Neural crest cell (in vitro differentiated cells): ENCODE results near the gene LRRC75A. TPM values are rescaled to one million over a fixed set of nuclear protein-coding genes. Genes with fewer than 3 reads are reported as not detected.

ENCODE experiments used
- DNase-seq: peaks from one replicate; pipeline ENCODE4 v3.0.0; 2021; ENCODE audit warnings: low read depth, mixed read lengths, low spot score
- H3K27ac Mint-ChIP-seq: one replicate; pipeline ENCODE4 v1.8.0; 2021; ENCODE audit warnings: mild to moderate bottlenecking, mixed read lengths; ENCODE audit not compliant: unreplicated experiment
- H3K27me3 Mint-ChIP-seq: 2 replicates; pipeline ENCODE4 v1.8.0; 2021; ENCODE audit warnings: low read depth, mild to moderate bottlenecking, mixed read lengths
- H3K36me3 Mint-ChIP-seq: 2 replicates; pipeline ENCODE4 v1.8.0; 2021; ENCODE audit warnings: low read depth, mild to moderate bottlenecking, mixed read lengths
- H3K4me1 Mint-ChIP-seq: 2 replicates; pipeline ENCODE4 v1.8.0; 2021; ENCODE audit warnings: mixed read lengths
- H3K4me3 Mint-ChIP-seq: one replicate; pipeline ENCODE4 v1.8.0; 2021; ENCODE audit warnings: mild to moderate bottlenecking, mixed read lengths
- H3K9me3 Mint-ChIP-seq: 2 replicates; pipeline ENCODE4 v1.8.0; 2021; ENCODE audit warnings: mixed read lengths
- CTCF ChIP-seq: fragments of 200-600 bp; sonication (generic); conservative IDR thresholded peaks from 2 replicates; pipeline ENCODE4 v1.5.0; 2021; ENCODE audit warnings: antibody characterized with exemption, mild to moderate bottlenecking
- total RNA-seq: library from RNA; stranded (reverse); gene quantifications from 2 replicates; pipeline ENCODE4 v1.2.1, GENCODE V29; 2021

Gene LRRC75A
- total RNA-seq, 1 donor from 2014 or later = 5.6 TPM

- no peak for DNase-seq
- Mint-ChIP-seq H3K27ac (no peak overlapping the region), H3K27me3 (no peaks in the 10 kb centered on the region), H3K9me3 (no peaks in the 10 kb centered on the region), H3K36me3 (no peaks in the 10 kb centered on the region), H3K4me3 (no peak overlapping the region), H3K4me1 (peaks cover 4% of the 10 kb centered on the region)
- no peak for TF ChIP-seq CTCF
Observed at GRCh38 chr17:16467044-16467443, 24.9 kb downstream of the LRRC75A start.

- H3K9me3 Mint-ChIP-seq = no peaks in the 10 kb centered on the region
- no peak for TF ChIP-seq CTCF
- no peaks in the 10 kb centered on the region for H3K36me3 Mint-ChIP-seq
- H3K4me1 Mint-ChIP-seq = peaks cover 3% of the 10 kb centered on the region
- H3K4me3 Mint-ChIP-seq = no peak overlapping the region
- no peak for DNase-seq
- H3K27ac Mint-ChIP-seq = no peak overlapping the region
- H3K27me3 Mint-ChIP-seq = no peaks in the 10 kb centered on the region
Observed at GRCh38 chr17:16466407-16466806, 25.6 kb downstream of the LRRC75A start.

GRCh38 chr17:16465861-16466338 is 26.1 kb downstream of the LRRC75A start:
- no peak for DNase-seq
- Mint-ChIP-seq H3K4me1 (peaks cover 2% of the 10 kb centered on the region), H3K4me3 (no peak overlapping the region), H3K27ac (no peak overlapping the region), H3K27me3 (no peaks in the 10 kb centered on the region), H3K9me3 (no peaks in the 10 kb centered on the region), H3K36me3 (no peaks in the 10 kb centered on the region)
- TF ChIP-seq CTCF = no peak

- Mint-ChIP-seq H3K9me3 (no peaks in the 10 kb centered on the region), H3K27ac (no peak overlapping the region), H3K4me3 (no peak overlapping the region), H3K4me1 (no peaks in the 10 kb centered on the region), H3K27me3 (no peaks in the 10 kb centered on the region), H3K36me3 (no peaks in the 10 kb centered on the region)
- TF ChIP-seq CTCF = no peak
- DNase-seq = no peak
Observed at GRCh38 chr17:16465052-16465312, 27.0 kb downstream of the LRRC75A start.

GRCh38 chr17:16464303-16465051 is 27.5 kb downstream of the LRRC75A start:
- Mint-ChIP-seq H3K27me3 (no peaks in the 10 kb centered on the region), H3K27ac (no peak overlapping the region), H3K4me1 (no peaks in the 10 kb centered on the region), H3K9me3 (no peaks in the 10 kb centered on the region), H3K36me3 (no peaks in the 10 kb centered on the region), H3K4me3 (no peak overlapping the region)
- no peak for DNase-seq
- TF ChIP-seq CTCF = no peak
